H9 (cell line): ENCODE measurements around the gene AP4S1. TPM values are rescaled to one million over a fixed set of nuclear protein-coding genes. Genes with fewer than 3 reads are reported as not detected.

Source experiments
- DNase-seq: peaks from one replicate; pipeline ENCODE4 v3.0.0-alpha.2; 2017
- H2AFZ ChIP-seq: one replicate; pipeline ENCODE4 v1.6.1; 2013; ENCODE audit warnings: mild to moderate bottlenecking, low read length, control low read depth, moderate library complexity
- H2AK5ac ChIP-seq: 2 replicates; pipeline ENCODE4 v1.6.1; 2013; ENCODE audit warnings: low read length, control low read depth, mixed read lengths; ENCODE audit not compliant: insufficient read length
- H2BK120ac ChIP-seq: one replicate; pipeline ENCODE4 v1.6.1; 2013; ENCODE audit warnings: low read depth, mild to moderate bottlenecking, low read length, control low read depth, inconsistent platforms; ENCODE audit not compliant: poor library complexity, severe bottlenecking
- H2BK12ac ChIP-seq: 2 replicates; pipeline ENCODE4 v1.6.1; 2013; ENCODE audit warnings: low read length, control low read depth, mixed read lengths, low read depth; ENCODE audit not compliant: insufficient read length
- H2BK15ac ChIP-seq: 2 replicates; pipeline ENCODE4 v1.6.1; 2013; ENCODE audit warnings: low read depth, low read length, control low read depth
- H2BK20ac ChIP-seq: one replicate; pipeline ENCODE4 v1.6.1; 2013; ENCODE audit warnings: low read depth, mild to moderate bottlenecking, low read length, control low read depth, inconsistent platforms; ENCODE audit not compliant: poor library complexity, severe bottlenecking
- H2BK5ac ChIP-seq: 2 replicates; pipeline ENCODE4 v1.6.1; 2013; ENCODE audit warnings: low read length, control low read depth, mixed read lengths; ENCODE audit not compliant: insufficient read length
- H3K14ac ChIP-seq: 2 replicates; pipeline ENCODE4 v1.6.1; 2013; ENCODE audit warnings: low read length, control low read depth; ENCODE audit not compliant: insufficient read depth
- H3K18ac ChIP-seq: 2 replicates; pipeline ENCODE4 v1.6.1; 2013; ENCODE audit warnings: low read depth, mild to moderate bottlenecking, mixed read lengths, low read length, control low read depth; ENCODE audit not compliant: insufficient read length
- H3K23ac ChIP-seq: 2 replicates; pipeline ENCODE4 v1.6.1; 2013; ENCODE audit warnings: low read length, control low read depth, mixed read lengths, low read depth; ENCODE audit not compliant: insufficient read length
- H3K23me2 ChIP-seq: 2 replicates; pipeline ENCODE4 v1.6.1; 2013; ENCODE audit warnings: low read depth, mild to moderate bottlenecking, mixed read lengths, low read length, control low read depth; ENCODE audit not compliant: insufficient read length, poor library complexity, severe bottlenecking
- H3K27ac ChIP-seq: 2 replicates; pipeline ENCODE4 v1.5.1; 2013; ENCODE audit warnings: low read length, control low read depth, mixed read lengths, low read depth; ENCODE audit not compliant: insufficient read length
- H3K27me3 ChIP-seq: 2 replicates; pipeline ENCODE4 v1.6.1; 2013; ENCODE audit warnings: low read length, control low read depth, inconsistent platforms; ENCODE audit not compliant: insufficient read depth
- H3K4ac ChIP-seq: 2 replicates; pipeline ENCODE4 v1.6.1; 2013; ENCODE audit warnings: low read depth, mild to moderate bottlenecking, control low read depth, inconsistent platforms, low read length, moderate library complexity
- H3K4me1 ChIP-seq: 2 replicates; pipeline ENCODE4 v1.6.1; 2013; ENCODE audit warnings: low read length, control low read depth, inconsistent platforms; ENCODE audit not compliant: insufficient read depth
- H3K4me2 ChIP-seq: 2 replicates; pipeline ENCODE4 v1.6.1; 2013; ENCODE audit warnings: low read length, control low read depth, mixed read lengths; ENCODE audit not compliant: insufficient read length, insufficient read depth
- H3K56ac ChIP-seq: 2 replicates; pipeline ENCODE4 v1.6.1; 2013; ENCODE audit warnings: low read depth, mild to moderate bottlenecking, mixed read lengths, low read length, control low read depth; ENCODE audit not compliant: insufficient read length
- H3K79me1 ChIP-seq: 2 replicates; pipeline ENCODE4 v1.6.1; 2013; ENCODE audit warnings: low read depth, mild to moderate bottlenecking, moderate library complexity, low read length, control low read depth, inconsistent platforms; ENCODE audit not compliant: insufficient read depth, poor library complexity, severe bottlenecking
- H3K79me2 ChIP-seq: 2 replicates; pipeline ENCODE4 v1.6.1; 2013; ENCODE audit warnings: low read length, control low read depth, inconsistent platforms; ENCODE audit not compliant: insufficient read depth
- H3K9ac ChIP-seq: 2 replicates; pipeline ENCODE4 v1.6.1; 2013; ENCODE audit warnings: low read length, control low read depth, mixed read lengths; ENCODE audit not compliant: insufficient read length; ENCODE audit errors: extremely low read depth
- H3K9me3 ChIP-seq: one replicate; pipeline ENCODE4 v1.6.1; 2013; ENCODE audit warnings: low read depth, low read length, inconsistent platforms; ENCODE audit not compliant: control insufficient read depth
- H3T11ph ChIP-seq: one replicate; pipeline ENCODE4 v1.6.1; 2013; ENCODE audit warnings: mild to moderate bottlenecking, low read length, control low read depth, inconsistent platforms
- H4K20me1 ChIP-seq: one replicate; pipeline ENCODE4 v1.6.1; 2013; ENCODE audit not compliant: control insufficient read depth, insufficient read length, insufficient read depth
- H4K5ac ChIP-seq: 2 replicates; pipeline ENCODE4 v1.6.1; 2013; ENCODE audit warnings: low read depth, mild to moderate bottlenecking, mixed read lengths, low read length, control low read depth; ENCODE audit not compliant: insufficient read length
- H4K8ac ChIP-seq: replicated peaks from 2 replicates; pipeline ENCODE4 v1.6.1; 2013; ENCODE audit warnings: low read length, control low read depth, mixed read lengths, low read depth; ENCODE audit not compliant: insufficient read length
- H4K91ac ChIP-seq: 2 replicates; pipeline ENCODE4 v1.6.1; 2013; ENCODE audit warnings: low read depth, mild to moderate bottlenecking, moderate library complexity, mixed read lengths, low read length, control low read depth; ENCODE audit not compliant: insufficient read length
- H3K27ac Mint-ChIP-seq, 3 experiments: 2 replicates in 2 of 3; 3 replicates in 1 of 3; pipeline ENCODE4 v1.8.0; 2020 to 2021; ENCODE audit warnings: mixed read lengths in 3 of 3, mild to moderate bottlenecking in 1 of 3, moderate library complexity in 1 of 3
- H3K27me3 Mint-ChIP-seq: 2 replicates; pipeline ENCODE4 v1.8.0; 2021; ENCODE audit warnings: low read depth, mild to moderate bottlenecking, moderate library complexity, mixed read lengths
- H3K36me3 Mint-ChIP-seq, 3 experiments: 2 replicates in 2 of 3; 3 replicates in 1 of 3; pipeline ENCODE4 v1.8.0; 2020 to 2021; ENCODE audit warnings: low read depth in 3 of 3, mixed read lengths in 3 of 3; ENCODE audit not compliant: insufficient read depth in 1 of 3
- H3K4me1 Mint-ChIP-seq, 2 experiments: 2 replicates each; pipeline ENCODE4 v1.8.0; 2020; ENCODE audit warnings: mixed read lengths in 2 of 2
- H3K4me3 Mint-ChIP-seq, 2 experiments: 2 replicates in 1 of 2; 3 replicates in 1 of 2; pipeline ENCODE4 v1.8.0; 2020 to 2021; ENCODE audit warnings: mild to moderate bottlenecking in 2 of 2, mixed read lengths in 2 of 2, moderate library complexity in 1 of 2
- H3K9me3 Mint-ChIP-seq, 2 experiments: 2 replicates in 1 of 2; 3 replicates in 1 of 2; pipeline ENCODE4 v1.8.0; 2020; ENCODE audit warnings: mild to moderate bottlenecking in 2 of 2, mixed read lengths in 2 of 2, moderate library complexity in 1 of 2
- CTCF ChIP-seq: fragments of 200-600 bp; sonication (generic); conservative IDR thresholded peaks from 3 replicates; pipeline ENCODE4 v1.8.0; 2021; ENCODE audit warnings: antibody characterized with exemption, mild to moderate bottlenecking
- WGBS: extraction: QIAGEN DNeasy Blood & Tissue Kit; methylation state at CpG from one replicate; pipeline ENCODE4 v1.1.7; 2013; ENCODE audit warnings: missing lambda C conversion rate, low lambda C conversion rate, mixed read lengths; ENCODE audit not compliant: insufficient read length; ENCODE audit errors: extremely low coverage; 5-methylcytosine and 5-hydroxymethylcytosine counted together
- total RNA-seq: library from RNA; stranded (reverse); gene quantifications from 2 replicates; pipeline ENCODE4 v1.2.1, GENCODE V29; 2021

AP4S1 gene
- total RNA-seq, 1 experiment from 2014 or later = 13.7 TPM

- H3K9me3 Mint-ChIP-seq = peaks cover 0 to 13% of the 10 kb centered on the region in 2 experiments; a peak in 1 of 5 replicates
- Histone ChIP-seq H3K18ac (no peak overlapping the region), H4K20me1 (no peaks in the 10 kb centered on the region), H3K23me2 (no peaks in the 10 kb centered on the region), H2BK20ac (no peak overlapping the region), H3K79me2 (no peaks in the 10 kb centered on the region), H3K79me1 (no peaks in the 10 kb centered on the region), H2BK12ac (no peak overlapping the region), H3K27ac (no peak overlapping the region), H2BK5ac (no peak overlapping the region), H4K5ac (no peak overlapping the region), H3K14ac (no peak overlapping the region), H2AK5ac (no peak overlapping the region), H4K8ac (no peak overlapping the region), H3K23ac (no peak overlapping the region), H3K4me2 (no peak overlapping the region), H3K56ac (no peak overlapping the region), H3K9ac (no peak overlapping the region), H2AFZ (no peak overlapping the region), H3K4me1 (no peaks in the 10 kb centered on the region), H2BK120ac (no peak overlapping the region), H3T11ph (no peak overlapping the region), H3K27me3 (no peaks in the 10 kb centered on the region), H3K4ac (no peak overlapping the region), H3K9me3 (no peaks in the 10 kb centered on the region), H2BK15ac (no peak overlapping the region), H4K91ac (no peak overlapping the region)
- no peaks in the 10 kb centered on the region for H3K4me1 Mint-ChIP-seq
- no peak for DNase-seq
- H3K27me3 Mint-ChIP-seq = no peaks in the 10 kb centered on the region
- no peak overlapping the region for H3K4me3 Mint-ChIP-seq
- peaks cover 43 to 89% (median 74%) of the 10 kb centered on the region in 3 experiments for H3K36me3 Mint-ChIP-seq
- 0 out of 7 replicates have a peak overlapping the region, but pooled peaks of 1 of the 3 experiments have one; percentile 74 for H3K27ac Mint-ChIP-seq
- no CpG with 5 or more reads among the region's 3 CpGs for WGBS
- TF ChIP-seq CTCF = no peak
These were observed 81.3 kb downstream of the AP4S1 start for GRCh38 chr14:31106768-31107167.
